ENCODE measurements around the gene RBFOX2. TPM values are rescaled to one million over a fixed set of nuclear protein-coding genes. Genes with fewer than 3 reads are reported as not detected.

The RBFOX2 gene
- total and polyA plus RNA-seq, 10 donors = 2.6 to 39.6 (median 31.8) TPM

DNA sequence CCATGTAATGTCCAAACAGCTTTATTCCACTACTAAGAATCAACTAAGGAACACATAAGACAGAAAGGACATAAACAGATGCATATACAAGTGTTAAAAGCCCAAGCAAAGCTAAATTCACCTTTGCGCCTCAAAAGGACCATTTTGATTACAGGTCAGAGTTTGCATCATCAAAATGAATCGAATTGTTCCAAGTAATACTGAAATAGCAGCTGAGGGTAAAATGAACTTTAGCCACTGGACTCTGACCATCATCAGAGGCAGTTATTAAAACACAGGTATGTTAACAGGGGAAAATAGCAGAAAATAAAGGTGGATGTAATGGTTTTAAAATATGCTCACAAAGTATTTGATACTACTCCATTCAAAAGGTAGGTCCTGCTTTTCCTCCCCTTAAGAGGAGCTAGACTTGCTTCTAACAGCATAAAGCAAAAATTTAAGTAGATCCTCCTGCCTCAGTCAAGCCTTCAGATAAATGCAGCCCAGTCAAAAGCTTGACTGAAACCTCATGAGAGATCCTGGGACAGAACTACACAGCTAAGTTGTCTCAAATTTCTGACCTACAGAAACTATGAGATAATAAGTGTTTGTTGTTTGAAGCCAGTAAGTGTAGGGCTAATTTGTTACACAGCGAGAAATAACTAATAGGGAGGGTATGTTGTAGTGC is 35.4 kb downstream of the RBFOX2 start:
- H3K27ac ChIP-seq = no peak overlapping the region
- WGBS, 5 donors = 86 to 97% (median 93%) methylated on average over 3 of the region's 3 CpGs
- H3K27me3 ChIP-seq (replicated peaks in 1 of 7) = peaks cover 0 to 6% (median 0%) of the 10 kb centered on the region in 7 donors
- no peaks in the 10 kb centered on the region for H3K9me3 ChIP-seq
- no peak overlapping the region for H3K4me3 ChIP-seq
- H3K4me1 ChIP-seq = peaks cover 0 to 21% (median 4%) of the 10 kb centered on the region in 6 donors
- no peaks in the 10 kb centered on the region for H3K36me3 ChIP-seq
- intact Hi-C loops (cut with DNase I; ENCODE audit: low total_unique reads) = no loop called here
- TF ChIP-seq, protein P1, sequence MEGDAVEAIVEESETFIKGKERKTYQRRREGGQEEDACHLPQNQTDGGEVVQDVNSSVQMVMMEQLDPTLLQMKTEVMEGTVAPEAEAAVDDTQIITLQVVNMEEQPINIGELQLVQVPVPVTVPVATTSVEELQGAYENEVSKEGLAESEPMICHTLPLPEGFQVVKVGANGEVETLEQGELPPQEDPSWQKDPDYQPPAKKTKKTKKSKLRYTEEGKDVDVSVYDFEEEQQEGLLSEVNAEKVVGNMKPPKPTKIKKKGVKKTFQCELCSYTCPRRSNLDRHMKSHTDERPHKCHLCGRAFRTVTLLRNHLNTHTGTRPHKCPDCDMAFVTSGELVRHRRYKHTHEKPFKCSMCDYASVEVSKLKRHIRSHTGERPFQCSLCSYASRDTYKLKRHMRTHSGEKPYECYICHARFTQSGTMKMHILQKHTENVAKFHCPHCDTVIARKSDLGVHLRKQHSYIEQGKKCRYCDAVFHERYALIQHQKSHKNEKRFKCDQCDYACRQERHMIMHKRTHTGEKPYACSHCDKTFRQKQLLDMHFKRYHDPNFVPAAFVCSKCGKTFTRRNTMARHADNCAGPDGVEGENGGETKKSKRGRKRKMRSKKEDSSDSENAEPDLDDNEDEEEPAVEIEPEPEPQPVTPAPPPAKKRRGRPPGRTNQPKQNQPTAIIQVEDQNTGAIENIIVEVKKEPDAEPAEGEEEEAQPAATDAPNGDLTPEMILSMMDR (IDR thresholded peaks at IDR 0.05 in 8 of 11, conservative IDR thresholded peaks at IDR 0.05 in 3 of 11) = no peak
- TF ChIP-seq POLR2A (IDR thresholded peaks at IDR 0.05) = no peak
- no peak for TF ChIP-seq POLR2AphosphoS5 (IDR thresholded peaks at IDR 0.05)
- DNase-seq = no peak

DNA sequence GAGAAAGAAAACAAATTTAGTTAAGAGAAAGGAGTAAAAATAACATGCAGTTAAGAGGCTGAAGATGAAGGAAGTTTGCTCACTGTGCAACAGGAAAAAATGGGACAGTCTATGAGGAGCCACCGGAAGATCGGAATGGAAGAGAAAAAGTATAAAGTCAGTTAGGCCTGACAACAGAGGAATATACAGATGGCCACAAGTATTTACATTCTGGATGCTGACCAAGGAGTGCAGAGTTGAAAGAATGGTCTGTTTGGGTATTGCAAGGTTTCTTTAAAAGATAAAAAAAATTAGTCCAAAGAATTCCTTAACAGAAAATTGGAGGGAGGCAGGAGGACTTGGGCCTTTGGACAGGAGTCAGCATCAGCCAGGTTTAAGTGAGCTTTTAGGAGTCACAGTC is 37.5 kb downstream of the RBFOX2 start:
- Histone ChIP-seq H3K27ac (no peak overlapping the region), H3K4me1 (peaks cover 0 to 12% (median under 1%) of the 10 kb centered on the region in 6 donors), H3K9me3 (no peaks in the 10 kb centered on the region), H3K27me3 (replicated peaks in 1 of 7) (peaks cover 0 to 5% (median 0%) of the 10 kb centered on the region in 7 donors), H3K36me3 (no peaks in the 10 kb centered on the region), H3K4me3 (no peak overlapping the region)
- no peak for DNase-seq
- intact Hi-C loops (cut with DNase I; ENCODE audit: low total_unique reads) = no loop called here
- WGBS, 5 donors = 77 to 91% (median 86%) methylated on average over 2 of the region's 2 CpGs
- TF ChIP-seq POLR2A (IDR thresholded peaks at IDR 0.05) = no peak
- TF ChIP-seq, protein P1 (IDR thresholded peaks at IDR 0.05 in 8 of 11, conservative IDR thresholded peaks at IDR 0.05 in 3 of 11) = no peak
- TF ChIP-seq POLR2AphosphoS5 (IDR thresholded peaks at IDR 0.05) = no peak

DNA sequence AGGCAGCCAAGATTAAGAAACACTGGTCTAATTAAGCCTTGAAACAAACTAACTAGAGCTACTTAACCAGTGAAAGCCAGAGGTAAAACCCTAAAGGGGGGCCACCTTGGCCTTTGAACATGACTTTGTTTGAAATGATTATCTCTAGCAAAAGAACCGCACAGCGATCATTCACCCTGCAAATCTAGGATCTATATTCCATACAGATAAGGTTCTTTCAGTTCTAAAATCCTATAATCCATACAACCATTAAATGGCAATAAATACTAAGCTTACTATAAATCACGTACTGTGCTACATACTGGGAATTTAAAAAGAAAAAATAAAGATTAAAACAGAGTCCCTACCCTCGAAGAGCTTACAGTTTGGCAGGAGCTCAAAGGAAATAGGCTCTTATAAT is 40.6 kb downstream of the RBFOX2 start:
- intact Hi-C loops (cut with DNase I; ENCODE audit: low total_unique reads) = no loop called here
- H3K27ac ChIP-seq = no peak overlapping the region
- WGBS, 5 donors = 76 to 88% (median 82%) methylated on average over 4 of the region's 4 CpGs

DNA sequence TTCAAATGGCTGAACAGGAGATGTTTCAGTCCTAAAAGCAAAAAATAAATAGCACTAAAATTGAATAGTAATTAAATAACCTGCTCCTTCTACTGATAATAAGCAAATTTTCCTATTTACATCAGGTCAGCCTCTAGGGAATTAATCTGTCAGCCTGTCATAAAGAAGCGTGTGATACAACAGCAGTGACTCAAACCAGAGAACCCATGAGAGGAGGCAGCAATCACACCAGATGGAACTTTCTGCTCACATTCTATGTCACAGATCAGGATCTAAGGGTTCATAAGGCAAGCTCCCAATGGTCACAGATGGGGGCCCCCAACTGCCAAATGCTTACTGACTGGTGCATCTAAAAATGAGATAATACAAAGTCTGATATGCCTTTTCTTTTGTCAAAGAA is 41.1 kb downstream of the RBFOX2 start:
- 76 to 88% (median 85%) methylated on average over 1 of the region's 1 CpG for WGBS, 5 donors
- TF ChIP-seq, protein P1 (IDR thresholded peaks at IDR 0.05 in 8 of 11, conservative IDR thresholded peaks at IDR 0.05 in 3 of 11) = no peak
- TF ChIP-seq POLR2A (IDR thresholded peaks at IDR 0.05) (no peak), POLR2AphosphoS5 (IDR thresholded peaks at IDR 0.05) (no peak)
- DNase-seq = no peak
- Histone ChIP-seq H3K27ac (no peak overlapping the region), H3K27me3 (replicated peaks in 1 of 7) (no peaks in the 10 kb centered on the region), H3K4me3 (no peak overlapping the region), H3K9me3 (no peaks in the 10 kb centered on the region), H3K36me3 (no peaks in the 10 kb centered on the region), H3K4me1 (peaks cover 0 to 8% (median 0%) of the 10 kb centered on the region in 6 donors)
- intact Hi-C loops (cut with DNase I; ENCODE audit: low total_unique reads) = no loop called here

More for the DNA sequence above, 40.6 kb downstream of the RBFOX2 start:
- no peaks in the 10 kb centered on the region for H3K36me3 ChIP-seq
- TF ChIP-seq POLR2AphosphoS5 (IDR thresholded peaks at IDR 0.05) = no peak
- TF ChIP-seq POLR2A (IDR thresholded peaks at IDR 0.05) = no peak
- TF ChIP-seq, protein P1 (IDR thresholded peaks at IDR 0.05 in 8 of 11, conservative IDR thresholded peaks at IDR 0.05 in 3 of 11) = no peak
- no peak overlapping the region for H3K4me3 ChIP-seq
- no peaks in the 10 kb centered on the region for H3K27me3 ChIP-seq (replicated peaks in 1 of 7)
- no peak for DNase-seq
- H3K9me3 ChIP-seq = no peaks in the 10 kb centered on the region
- peaks cover 0 to 8% (median 0%) of the 10 kb centered on the region in 6 donors for H3K4me1 ChIP-seq
